Glutamatergic neuron (in vitro differentiated cells): ENCODE data around the gene SMARCA2. TPM values are rescaled to one million over a fixed set of nuclear protein-coding genes. Genes with fewer than 3 reads are reported as not detected.

Experiments used
- DNase-seq: peaks from one replicate; pipeline ENCODE4 v3.0.0; 2022
- H3K27ac Mint-ChIP-seq: one replicate; pipeline ENCODE4 v1.8.0; 2020; ENCODE audit warnings: mild to moderate bottlenecking, mixed read lengths, inconsistent platforms; ENCODE audit not compliant: unreplicated experiment
- H3K27me3 Mint-ChIP-seq: one replicate; pipeline ENCODE4 v1.8.0; 2020; ENCODE audit warnings: mild to moderate bottlenecking, moderate library complexity, mixed read lengths, inconsistent platforms; ENCODE audit not compliant: unreplicated experiment
- H3K36me3 Mint-ChIP-seq: one replicate; pipeline ENCODE4 v1.8.0; 2020; ENCODE audit warnings: mild to moderate bottlenecking, mixed read lengths, inconsistent platforms; ENCODE audit not compliant: unreplicated experiment
- H3K4me1 Mint-ChIP-seq: one replicate; pipeline ENCODE4 v1.8.0; 2020; ENCODE audit warnings: mild to moderate bottlenecking, low read depth, mixed read lengths, inconsistent platforms; ENCODE audit not compliant: unreplicated experiment
- H3K4me3 Mint-ChIP-seq: one replicate; pipeline ENCODE4 v1.8.0; 2020; ENCODE audit warnings: mild to moderate bottlenecking, mixed read lengths, inconsistent platforms; ENCODE audit not compliant: unreplicated experiment
- H3K9me3 Mint-ChIP-seq: one replicate; pipeline ENCODE4 v1.8.0; 2020; ENCODE audit warnings: mild to moderate bottlenecking, moderate library complexity, mixed read lengths, inconsistent platforms; ENCODE audit not compliant: unreplicated experiment
- total RNA-seq: library from RNA; stranded (reverse); fragmentation: NEBNext Ultra II Directional; extraction: Animal tissue kit (Norgen Biotek cat#: 25700); gene quantifications from one replicate; pipeline ENCODE4 v1.2.1, GENCODE V29; 2021; ENCODE audit not compliant: unreplicated experiment
- TF ChIP-seq, protein P1 (sequence below): fragments of 200-600 bp; sonication (generic); IDR thresholded peaks from one replicate; pipeline ENCODE4 v1.5.0; 2021; ENCODE audit not compliant: partially characterized antibody, unreplicated experiment

The SMARCA2 gene
- total RNA-seq, 1 donor from 2014 or later = 14.5 TPM

DNA sequence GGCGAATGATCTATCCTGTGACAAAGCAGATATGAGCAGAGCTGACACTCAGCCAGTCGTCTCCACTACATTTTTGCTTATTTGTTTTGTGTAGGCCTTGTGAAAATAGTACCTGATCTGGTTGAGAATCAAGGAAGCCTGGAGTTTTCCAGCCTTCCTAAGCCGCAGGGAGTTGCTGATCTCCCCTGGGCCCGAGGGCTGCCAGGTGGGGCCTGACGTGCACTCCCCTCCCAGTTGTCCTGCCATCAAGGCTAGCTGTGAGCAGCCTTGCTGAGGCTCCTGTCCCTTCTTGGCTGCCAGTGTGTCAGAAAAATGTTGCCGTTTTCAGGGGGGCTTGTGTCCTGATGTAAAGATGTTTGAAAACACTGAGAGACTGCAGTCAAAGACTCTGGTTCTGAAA is 102.4 kb downstream of the SMARCA2 start:
- no peak overlapping the region for H3K27ac Mint-ChIP-seq
- TF ChIP-seq, protein P1, sequence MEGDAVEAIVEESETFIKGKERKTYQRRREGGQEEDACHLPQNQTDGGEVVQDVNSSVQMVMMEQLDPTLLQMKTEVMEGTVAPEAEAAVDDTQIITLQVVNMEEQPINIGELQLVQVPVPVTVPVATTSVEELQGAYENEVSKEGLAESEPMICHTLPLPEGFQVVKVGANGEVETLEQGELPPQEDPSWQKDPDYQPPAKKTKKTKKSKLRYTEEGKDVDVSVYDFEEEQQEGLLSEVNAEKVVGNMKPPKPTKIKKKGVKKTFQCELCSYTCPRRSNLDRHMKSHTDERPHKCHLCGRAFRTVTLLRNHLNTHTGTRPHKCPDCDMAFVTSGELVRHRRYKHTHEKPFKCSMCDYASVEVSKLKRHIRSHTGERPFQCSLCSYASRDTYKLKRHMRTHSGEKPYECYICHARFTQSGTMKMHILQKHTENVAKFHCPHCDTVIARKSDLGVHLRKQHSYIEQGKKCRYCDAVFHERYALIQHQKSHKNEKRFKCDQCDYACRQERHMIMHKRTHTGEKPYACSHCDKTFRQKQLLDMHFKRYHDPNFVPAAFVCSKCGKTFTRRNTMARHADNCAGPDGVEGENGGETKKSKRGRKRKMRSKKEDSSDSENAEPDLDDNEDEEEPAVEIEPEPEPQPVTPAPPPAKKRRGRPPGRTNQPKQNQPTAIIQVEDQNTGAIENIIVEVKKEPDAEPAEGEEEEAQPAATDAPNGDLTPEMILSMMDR = no peak
- no peaks in the 10 kb centered on the region for H3K27me3 Mint-ChIP-seq
- H3K4me3 Mint-ChIP-seq = no peak overlapping the region
- no peak for DNase-seq
- H3K36me3 Mint-ChIP-seq = no peaks in the 10 kb centered on the region
- H3K4me1 Mint-ChIP-seq = peaks cover 5% of the 10 kb centered on the region
- H3K9me3 Mint-ChIP-seq = no peaks in the 10 kb centered on the region

- no peaks in the 10 kb centered on the region for H3K36me3 Mint-ChIP-seq
- peaks cover 5% of the 10 kb centered on the region for H3K4me1 Mint-ChIP-seq
- no peak for DNase-seq
- no peaks in the 10 kb centered on the region for H3K27me3 Mint-ChIP-seq
- no peaks in the 10 kb centered on the region for H3K9me3 Mint-ChIP-seq
- TF ChIP-seq, protein P1 = no peak
- H3K4me3 Mint-ChIP-seq = no peak overlapping the region
- no peak overlapping the region for H3K27ac Mint-ChIP-seq
These were observed 104.4 kb downstream of the SMARCA2 start for GRCh38 chr9:2119566-2119965.

- H3K27me3 Mint-ChIP-seq = no peaks in the 10 kb centered on the region
- no peak for DNase-seq
- no peak overlapping the region for H3K4me3 Mint-ChIP-seq
- no peaks in the 10 kb centered on the region for H3K36me3 Mint-ChIP-seq
- H3K27ac Mint-ChIP-seq = no peak overlapping the region
- TF ChIP-seq, protein P1 = no peak
- H3K9me3 Mint-ChIP-seq = no peaks in the 10 kb centered on the region
- H3K4me1 Mint-ChIP-seq = peaks cover 5% of the 10 kb centered on the region
These were observed 106.0 kb downstream of the SMARCA2 start for GRCh38 chr9:2120926-2121689.

GRCh38 chr9:2122299-2122698 is 107.2 kb downstream of the SMARCA2 start:
- Mint-ChIP-seq H3K27ac (no peak overlapping the region), H3K27me3 (no peaks in the 10 kb centered on the region), H3K4me1 (peaks cover 5% of the 10 kb centered on the region), H3K4me3 (no peak overlapping the region), H3K9me3 (no peaks in the 10 kb centered on the region), H3K36me3 (no peaks in the 10 kb centered on the region)
- TF ChIP-seq, protein P1 = no peak
- no peak for DNase-seq

DNA sequence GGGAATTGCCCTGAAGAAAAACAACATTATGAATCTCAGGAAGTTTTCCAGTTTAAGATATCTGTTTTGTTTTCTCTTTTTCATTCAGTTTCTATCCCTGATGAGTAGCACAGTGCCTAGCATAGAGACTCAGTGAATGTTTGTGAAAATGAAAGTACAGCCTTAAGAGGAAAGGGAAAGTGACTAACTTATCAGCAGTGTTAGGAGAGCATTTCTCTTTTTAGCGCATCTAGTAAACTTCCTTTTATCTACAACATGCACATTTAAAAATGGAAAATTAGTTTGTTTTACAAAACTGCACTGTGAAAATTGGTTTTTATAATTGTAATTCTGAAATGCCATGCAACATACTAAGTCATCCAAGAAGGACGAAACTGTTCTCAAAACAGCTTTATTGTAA is 110.8 kb downstream of the SMARCA2 start:
- H3K27me3 Mint-ChIP-seq = no peaks in the 10 kb centered on the region

More for the DNA sequence above, 110.8 kb downstream of the SMARCA2 start:
- Mint-ChIP-seq H3K27ac (no peak overlapping the region), H3K4me1 (no peaks in the 10 kb centered on the region), H3K9me3 (no peaks in the 10 kb centered on the region), H3K4me3 (no peak overlapping the region), H3K36me3 (no peaks in the 10 kb centered on the region)
- TF ChIP-seq, protein P1 = no peak
- DNase-seq = no peak
